IMR-90 (cell line): ENCODE data around the gene HCN2. TPM values are rescaled to one million over a fixed set of nuclear protein-coding genes. Genes with fewer than 3 reads are reported as not detected.

ENCODE experiments used
- ATAC-seq: fragments of 200-7000 bp; cut with Tn5 transposase; 2 replicates; pipeline ENCODE4 v1.9.1; 2020; ENCODE audit warnings: low read depth, mild to moderate bottlenecking, moderate library complexity
- BruUV-seq: library from RNA; stranded (reverse); fragments of 400-500 nt; replicated peaks from 2 replicates; lab custom pipeline; 2021; lab: Mats Ljungman, UMichigan
- CTCF ChIA-PET: fragments of 300-600 bp; formaldehyde crosslinking; extraction: SDS; loops from one replicate; lab custom pipeline; 2021; ENCODE audit warnings: antibody characterized with exemption; lab: Yijun Ruan, JAX
- POLR2A ChIA-PET: fragments of 300-600 bp; sonication (Branson Sonifier 250); formaldehyde crosslinking; loops from one replicate; lab custom pipeline; 2022; ENCODE audit warnings: antibody characterized with exemption; ENCODE audit not compliant: unreplicated experiment; lab: Charles Lee
- DNase-seq: peaks from one replicate; pipeline ENCODE4 v3.0.0; 2013
- H2AFZ ChIP-seq: replicated peaks from 2 replicates; pipeline ENCODE3; 2013; ENCODE audit warnings: low read length, mild to moderate bottlenecking; ENCODE audit not compliant: poor library complexity
- H2AK5ac ChIP-seq: 2 replicates; pipeline ENCODE4 v1.6.1; 2013; ENCODE audit warnings: low read depth, low read length, inconsistent platforms
- H2AK9ac ChIP-seq: replicated peaks from 2 replicates; pipeline ENCODE3; 2013; ENCODE audit warnings: mild to moderate bottlenecking, low read depth, low read length, moderate library complexity; ENCODE audit not compliant: poor library complexity
- H2BK120ac ChIP-seq: 2 replicates; pipeline ENCODE4 v1.6.1; 2013; ENCODE audit warnings: low read depth, low read length, inconsistent platforms
- H2BK15ac ChIP-seq: 3 replicates; pipeline ENCODE4 v1.6.1; 2013; ENCODE audit warnings: low read depth, low read length, inconsistent platforms
- H2BK20ac ChIP-seq: 2 replicates; pipeline ENCODE4 v1.6.1; 2013; ENCODE audit warnings: low read depth, mild to moderate bottlenecking, inconsistent platforms, low read length, moderate library complexity
- H2BK5ac ChIP-seq: 2 replicates; pipeline ENCODE4 v1.6.1; 2013; ENCODE audit warnings: mild to moderate bottlenecking, low read depth, low read length, inconsistent platforms; ENCODE audit not compliant: poor library complexity, severe bottlenecking
- H3K14ac ChIP-seq: replicated peaks from 2 replicates; pipeline ENCODE4 v1.6.1; 2013; ENCODE audit warnings: low read depth, low read length, inconsistent platforms
- H3K18ac ChIP-seq: 2 replicates; pipeline ENCODE4 v1.6.1; 2013; ENCODE audit warnings: low read depth, low read length, control low read depth
- H3K23ac ChIP-seq: 2 replicates; pipeline ENCODE4 v1.6.1; 2013; ENCODE audit warnings: low read depth, low read length, inconsistent platforms
- H3K27ac ChIP-seq: 2 replicates; pipeline ENCODE4 v1.5.1; 2013; ENCODE audit warnings: mild to moderate bottlenecking, control low read depth, low read length; ENCODE audit not compliant: insufficient read depth
- H3K27me3 ChIP-seq: 2 replicates; pipeline ENCODE4 v1.6.1; 2013; ENCODE audit warnings: low read length; ENCODE audit not compliant: control insufficient read depth, insufficient read depth
- H3K36me3 ChIP-seq: 2 replicates; pipeline ENCODE4 v1.6.1; 2013; ENCODE audit warnings: low read length, mixed read lengths; ENCODE audit not compliant: control insufficient read depth, insufficient read depth
- H3K4ac ChIP-seq: 2 replicates; pipeline ENCODE4 v1.6.1; 2013; ENCODE audit warnings: low read depth, low read length, inconsistent platforms
- H3K4me1 ChIP-seq: 2 replicates; pipeline ENCODE4 v1.6.1; 2013; ENCODE audit warnings: low read length, mixed read lengths; ENCODE audit not compliant: control insufficient read depth, insufficient read depth
- H3K4me2 ChIP-seq: 2 replicates; pipeline ENCODE4 v1.6.1; 2013; ENCODE audit warnings: low read depth, mild to moderate bottlenecking, control low read depth, low read length, moderate library complexity
- H3K4me3 ChIP-seq: 2 replicates; pipeline ENCODE4 v1.5.1; 2013; ENCODE audit warnings: low read depth, mild to moderate bottlenecking, control low read depth, low read length, moderate library complexity; ENCODE audit not compliant: insufficient read depth
- H3K56ac ChIP-seq: 2 replicates; pipeline ENCODE4 v1.6.1; 2013; ENCODE audit warnings: low read length, inconsistent platforms; ENCODE audit not compliant: insufficient read depth; ENCODE audit errors: extremely low read depth
- H3K79me1 ChIP-seq, 2 experiments: 2 replicates each; pipeline ENCODE4 v1.6.1; 2013; ENCODE audit warnings: low read length in 2 of 2, inconsistent platforms in 1 of 2, low read depth in 1 of 2
- H3K9ac ChIP-seq: 2 replicates; pipeline ENCODE4 v1.6.1; 2013; ENCODE audit warnings: low read depth, low read length, control low read depth
- H3K9me1 ChIP-seq: 2 replicates; pipeline ENCODE4 v1.6.1; 2013; ENCODE audit warnings: low read length, inconsistent platforms; ENCODE audit not compliant: insufficient read depth
- H3K9me3 ChIP-seq: 2 replicates; pipeline ENCODE4 v1.6.1; 2013; ENCODE audit warnings: low read length; ENCODE audit not compliant: control insufficient read depth, insufficient read depth
- H4K20me1 ChIP-seq: 2 replicates; pipeline ENCODE4 v1.6.1; 2013; ENCODE audit warnings: low read length, inconsistent platforms; ENCODE audit not compliant: insufficient read depth
- H4K5ac ChIP-seq: 2 replicates; pipeline ENCODE4 v1.6.1; 2013; ENCODE audit warnings: mild to moderate bottlenecking, low read depth, low read length, control low read depth
- H4K8ac ChIP-seq, 2 experiments: 2 replicates each; pipeline ENCODE4 v1.6.1; 2013; ENCODE audit warnings: low read depth in 2 of 2, low read length in 2 of 2, control low read depth in 1 of 2, inconsistent platforms in 1 of 2
- H4K91ac ChIP-seq: 2 replicates; pipeline ENCODE4 v1.6.1; 2013; ENCODE audit warnings: low read depth, low read length, inconsistent platforms; ENCODE audit not compliant: insufficient read depth
- BHLHE40 ChIP-seq: fragments of 150-350 bp; IDR thresholded peaks from 2 replicates; pipeline ENCODE4 v1.6.1; 2016; ENCODE audit warnings: mild to moderate bottlenecking, low read depth, low read length
- CEBPB ChIP-seq: IDR thresholded peaks from 2 replicates; pipeline ENCODE4 v1.6.1; 2012; ENCODE audit warnings: low read depth, low read length, improper control_type of control experiment
- CHD1 ChIP-seq: IDR thresholded peaks from 2 replicates; pipeline ENCODE4 v1.6.1; 2012; ENCODE audit warnings: low read depth, low read length, improper control_type of control experiment
- FOS ChIP-seq: fragments of 150-350 bp; IDR thresholded peaks from 2 replicates; pipeline ENCODE4 v1.6.1; 2016; ENCODE audit warnings: low read depth, low read length
- MAFK ChIP-seq: IDR thresholded peaks from 2 replicates; pipeline ENCODE4 v1.6.1; 2012; ENCODE audit warnings: low read depth, low read length, improper control_type of control experiment
- MAZ ChIP-seq: IDR thresholded peaks from 2 replicates; pipeline ENCODE4 v1.6.1; 2012; ENCODE audit warnings: low read depth, mild to moderate bottlenecking, low read length, improper control_type of control experiment, moderate library complexity, borderline replicate concordance
- MXI1 ChIP-seq: IDR thresholded peaks from 2 replicates; pipeline ENCODE4 v1.6.1; 2012; ENCODE audit warnings: low read depth, mild to moderate bottlenecking, low read length, moderate library complexity, borderline replicate concordance
- NFE2L2 ChIP-seq: fragments of 150-350 bp; IDR thresholded peaks from 2 replicates; pipeline ENCODE4 v1.6.1; 2016; ENCODE audit warnings: low read depth, mild to moderate bottlenecking, low read length
- POLR2A ChIP-seq: IDR thresholded peaks from 2 replicates; pipeline ENCODE4 v1.6.1; 2012; ENCODE audit warnings: mild to moderate bottlenecking, low read depth, low read length
- RAD21 ChIP-seq: IDR thresholded peaks from 2 replicates; pipeline ENCODE4 v1.6.1; 2012; ENCODE audit warnings: low read length, improper control_type of control experiment
- RCOR1 ChIP-seq: IDR thresholded peaks from 2 replicates; pipeline ENCODE4 v1.6.1; 2012; ENCODE audit warnings: mild to moderate bottlenecking, low read length, improper control_type of control experiment; ENCODE audit not compliant: insufficient replicate concordance
- RFX5 ChIP-seq: IDR thresholded peaks from 2 replicates; pipeline ENCODE4 v1.8.0; 2012; ENCODE audit warnings: low read depth, mild to moderate bottlenecking, low read length, moderate library complexity
- SMC3 ChIP-seq: fragments of 150-350 bp; IDR thresholded peaks from 2 replicates; pipeline ENCODE4 v1.6.1; 2016; ENCODE audit warnings: low read depth, mild to moderate bottlenecking, antibody characterized with exemption, low read length, moderate library complexity
- WGBS, 2 experiments: methylation state at CpG; one replicate each; pipeline versions ENCODE4 v1.1.5 to v1.1.7; 2013; ENCODE audit warnings: missing lambda C conversion rate in 2 of 2; ENCODE audit not compliant: insufficient read length in 1 of 2; ENCODE audit errors: extremely low coverage in 2 of 2; 5-methylcytosine and 5-hydroxymethylcytosine counted together
- dilution Hi-C: fragments of 300-500 bp; cut with HindIII; formaldehyde crosslinking; loops from one replicate; pipeline ENCODE4 v1.14.3; 2018; ENCODE audit warnings: low sequenced_read_pairs; ENCODE audit not compliant: unreplicated experiment
- in situ Hi-C: fragments of 300-500 bp; cut with MboI; formaldehyde crosslinking; loops from 3 replicates; pipeline ENCODE4 v1.14.3; 2019; ENCODE audit warnings: low sequenced_read_pairs, inconsistent platforms, mixed read lengths
- intact Hi-C: fragments of 100-400 bp; cut with micrococcal nuclease; formaldehyde crosslinking; loops from 2 replicates; pipeline ENCODE4 v1.10.0; 2022
- polyA plus RNA-seq, 3 experiments: library from polyadenylated mRNA; depleted of rRNA; stranded (reverse); fragments of >200 nt; gene quantifications; 2 replicates each; pipeline ENCODE4 v1.2.3, GENCODE V29; 2012; ENCODE audit warnings: low replicate concordance in 1 of 3
- total RNA-seq: library from RNA; depleted of rRNA; stranded (reverse); fragments of >200 nt; gene quantifications from 2 replicates; pipeline ENCODE4 v1.2.3, GENCODE V29; 2012
- TF ChIP-seq, protein P1 (sequence below): conservative IDR thresholded peaks from 2 replicates; pipeline ENCODE4 v1.5.1; 2012; ENCODE audit warnings: mild to moderate bottlenecking, low read depth, low read length, improper control_type of control experiment
- TF ChIP-seq, protein P2 (sequence below): fragments of 150-350 bp; IDR thresholded peaks from 2 replicates; pipeline ENCODE4 v1.6.1; 2016; ENCODE audit warnings: low read depth, mild to moderate bottlenecking, low read length, moderate library complexity, borderline replicate concordance
- TF ChIP-seq, protein P3 (sequence below): fragments of 150-350 bp; IDR thresholded peaks from 2 replicates; pipeline ENCODE4 v1.6.1; 2017; ENCODE audit warnings: mild to moderate bottlenecking, antibody characterized with exemption, low read length, low read depth

HCN2 gene
- total and polyA plus RNA-seq, 2 of the 4 experiments (the other 2 are of a cell fraction) = 0.72 to 2.6 TPM

DNA sequence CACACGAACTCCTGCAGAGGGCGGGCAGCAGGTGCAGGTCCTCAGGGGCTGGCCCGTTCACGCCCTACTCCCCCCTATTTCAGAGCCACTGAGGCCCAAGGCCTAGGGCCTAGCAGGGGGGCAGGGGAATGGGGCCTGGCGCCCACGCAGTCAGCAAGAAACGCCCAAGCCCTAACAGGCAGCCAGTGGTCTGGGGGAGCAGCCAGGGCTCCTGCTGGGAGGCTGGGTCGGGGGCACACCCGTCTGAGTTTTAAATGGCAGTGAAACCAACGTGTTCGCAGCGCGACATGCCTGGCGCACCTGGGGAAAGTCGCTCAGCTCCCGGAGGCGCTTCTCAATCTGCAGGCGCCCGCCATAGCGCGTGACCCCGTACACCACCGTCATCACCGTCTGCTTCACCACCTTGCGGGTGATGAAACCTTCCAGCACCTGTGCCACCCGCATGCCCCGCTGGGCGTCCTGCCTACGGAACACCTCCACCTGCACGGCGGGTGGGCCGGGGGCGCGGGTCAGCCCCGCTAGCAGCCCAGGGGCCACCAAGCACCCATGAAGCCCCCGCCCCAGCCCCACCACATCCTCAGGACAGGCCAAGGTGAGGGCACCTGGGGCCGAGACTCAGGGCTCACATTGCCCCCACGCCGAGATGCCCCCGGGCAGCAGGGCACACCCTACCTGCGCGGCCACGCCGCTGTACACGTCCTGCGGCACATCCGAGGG lies 29.8 kb downstream of the HCN2 start:
- H2AK9ac ChIP-seq = no peak overlapping the region
- no peak overlapping the region for H3K27ac ChIP-seq
- intact Hi-C loops = no loop called here
- no peak overlapping the region for H2BK5ac ChIP-seq
- no peak overlapping the region for H3K4ac ChIP-seq
- H3K56ac ChIP-seq = no peak overlapping the region
- H4K5ac ChIP-seq = no peak overlapping the region
- in situ Hi-C loops = no loop called here
- H3K14ac ChIP-seq = no peak overlapping the region
- H2BK120ac ChIP-seq = no peak overlapping the region
- BruUV-seq = no TSS peak
- no peak overlapping the region for H3K18ac ChIP-seq
- H3K36me3 ChIP-seq = peaks cover 40% of the 10 kb centered on the region
- TF ChIP-seq SMC3 = no peak
- TF ChIP-seq, protein P1, sequence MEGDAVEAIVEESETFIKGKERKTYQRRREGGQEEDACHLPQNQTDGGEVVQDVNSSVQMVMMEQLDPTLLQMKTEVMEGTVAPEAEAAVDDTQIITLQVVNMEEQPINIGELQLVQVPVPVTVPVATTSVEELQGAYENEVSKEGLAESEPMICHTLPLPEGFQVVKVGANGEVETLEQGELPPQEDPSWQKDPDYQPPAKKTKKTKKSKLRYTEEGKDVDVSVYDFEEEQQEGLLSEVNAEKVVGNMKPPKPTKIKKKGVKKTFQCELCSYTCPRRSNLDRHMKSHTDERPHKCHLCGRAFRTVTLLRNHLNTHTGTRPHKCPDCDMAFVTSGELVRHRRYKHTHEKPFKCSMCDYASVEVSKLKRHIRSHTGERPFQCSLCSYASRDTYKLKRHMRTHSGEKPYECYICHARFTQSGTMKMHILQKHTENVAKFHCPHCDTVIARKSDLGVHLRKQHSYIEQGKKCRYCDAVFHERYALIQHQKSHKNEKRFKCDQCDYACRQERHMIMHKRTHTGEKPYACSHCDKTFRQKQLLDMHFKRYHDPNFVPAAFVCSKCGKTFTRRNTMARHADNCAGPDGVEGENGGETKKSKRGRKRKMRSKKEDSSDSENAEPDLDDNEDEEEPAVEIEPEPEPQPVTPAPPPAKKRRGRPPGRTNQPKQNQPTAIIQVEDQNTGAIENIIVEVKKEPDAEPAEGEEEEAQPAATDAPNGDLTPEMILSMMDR = no peak
- no peak for TF ChIP-seq RFX5
- no peak for TF ChIP-seq FOS
- no peak for TF ChIP-seq RAD21
- TF ChIP-seq, protein P2, sequence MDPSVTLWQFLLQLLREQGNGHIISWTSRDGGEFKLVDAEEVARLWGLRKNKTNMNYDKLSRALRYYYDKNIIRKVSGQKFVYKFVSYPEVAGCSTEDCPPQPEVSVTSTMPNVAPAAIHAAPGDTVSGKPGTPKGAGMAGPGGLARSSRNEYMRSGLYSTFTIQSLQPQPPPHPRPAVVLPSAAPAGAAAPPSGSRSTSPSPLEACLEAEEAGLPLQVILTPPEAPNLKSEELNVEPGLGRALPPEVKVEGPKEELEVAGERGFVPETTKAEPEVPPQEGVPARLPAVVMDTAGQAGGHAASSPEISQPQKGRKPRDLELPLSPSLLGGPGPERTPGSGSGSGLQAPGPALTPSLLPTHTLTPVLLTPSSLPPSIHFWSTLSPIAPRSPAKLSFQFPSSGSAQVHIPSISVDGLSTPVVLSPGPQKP = no peak
- TF ChIP-seq, protein P3, sequence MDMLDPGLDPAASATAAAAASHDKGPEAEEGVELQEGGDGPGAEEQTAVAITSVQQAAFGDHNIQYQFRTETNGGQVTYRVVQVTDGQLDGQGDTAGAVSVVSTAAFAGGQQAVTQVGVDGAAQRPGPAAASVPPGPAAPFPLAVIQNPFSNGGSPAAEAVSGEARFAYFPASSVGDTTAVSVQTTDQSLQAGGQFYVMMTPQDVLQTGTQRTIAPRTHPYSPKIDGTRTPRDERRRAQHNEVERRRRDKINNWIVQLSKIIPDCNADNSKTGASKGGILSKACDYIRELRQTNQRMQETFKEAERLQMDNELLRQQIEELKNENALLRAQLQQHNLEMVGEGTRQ = no peak
- no peak for TF ChIP-seq MXI1
- TF ChIP-seq CHD1 = no peak
- TF ChIP-seq CEBPB = no peak
- TF ChIP-seq POLR2A = no peak
- no peak for TF ChIP-seq RCOR1
- no peak for TF ChIP-seq BHLHE40
- no peak for TF ChIP-seq NFE2L2
- TF ChIP-seq MAFK = no peak
- TF ChIP-seq MAZ = no peak
- no peaks in the 10 kb centered on the region for H3K9me1 ChIP-seq
- no peak overlapping the region for H3K4me3 ChIP-seq
- no peak overlapping the region for H2BK15ac ChIP-seq
- H4K91ac ChIP-seq = no peak overlapping the region
- no peak overlapping the region for H2AK5ac ChIP-seq
- no peaks in the 10 kb centered on the region for H3K9me3 ChIP-seq
- peaks cover 3% of the 10 kb centered on the region for H4K20me1 ChIP-seq
- ATAC-seq = no peak
- ChIA-PET POLR2A (no interaction called here), CTCF (no interaction called here)
- H3K79me1 ChIP-seq = no peaks in the 10 kb centered on the region
- H4K8ac ChIP-seq = no peak overlapping the region
- DNase-seq = no peak
- WGBS, 2 experiments = 97% methylated on average over 14 of the region's 47 CpGs; no CpG with 5 or more reads in 1 of the 2 experiments
- no peak overlapping the region for H3K9ac ChIP-seq
- no peak overlapping the region for H2BK20ac ChIP-seq
- H3K27me3 ChIP-seq = no peaks in the 10 kb centered on the region; the same call in 1 of the 2 replicates
- H2AFZ ChIP-seq = no peak overlapping the region
- H3K4me2 ChIP-seq = no peak overlapping the region
- no peak overlapping the region for H3K23ac ChIP-seq
- no peaks in the 10 kb centered on the region for H3K4me1 ChIP-seq
- dilution Hi-C loops = no loop called here
